Calu3 (cell line): ENCODE data around the gene ERGIC1. TPM values are rescaled to one million over a fixed set of nuclear protein-coding genes. Genes with fewer than 3 reads are reported as not detected.

Experiments used
- BruUV-seq: library from RNA; stranded (reverse); fragments of 400-500 nt; replicated peaks from 2 replicates; lab custom pipeline; 2021; lab: Mats Ljungman, UMichigan
- CTCF ChIA-PET: fragments of 300-600 bp; sonication (Branson Sonifier 250); formaldehyde crosslinking; loops from one replicate; lab custom pipeline; 2022; ENCODE audit warnings: antibody characterized with exemption; lab: Charles Lee
- DNase-seq: peaks from one replicate; pipeline ENCODE4 v3.0.0; 2022
- H3K27ac Mint-ChIP-seq: one replicate; pipeline ENCODE4 v1.8.0; 2022; ENCODE audit warnings: mixed read lengths; ENCODE audit not compliant: unreplicated experiment
- H3K27me3 Mint-ChIP-seq: one replicate; pipeline ENCODE4 v1.8.0; 2022; ENCODE audit warnings: mixed read lengths; ENCODE audit not compliant: unreplicated experiment
- H3K36me3 Mint-ChIP-seq: one replicate; pipeline ENCODE4 v1.8.0; 2022; ENCODE audit warnings: mild to moderate bottlenecking, moderate library complexity, mixed read lengths; ENCODE audit not compliant: insufficient read depth, unreplicated experiment
- H3K4me1 Mint-ChIP-seq: one replicate; pipeline ENCODE4 v1.8.0; 2022; ENCODE audit warnings: mild to moderate bottlenecking, low read depth, mixed read lengths; ENCODE audit not compliant: unreplicated experiment
- H3K4me3 Mint-ChIP-seq: one replicate; pipeline ENCODE4 v1.8.0; 2022; ENCODE audit warnings: mild to moderate bottlenecking, low read depth, moderate library complexity, mixed read lengths; ENCODE audit not compliant: unreplicated experiment
- H3K9me3 Mint-ChIP-seq: one replicate; pipeline ENCODE4 v1.8.0; 2022; ENCODE audit warnings: low read depth, mixed read lengths; ENCODE audit not compliant: unreplicated experiment
- intact Hi-C: fragments of 100-400 bp; cut with micrococcal nuclease; formaldehyde crosslinking; loops from one replicate; pipeline ENCODE4 v1.10.0; 2022; ENCODE audit not compliant: unreplicated experiment
- total RNA-seq: library from RNA; stranded (reverse); gene quantifications from 2 replicates; pipeline ENCODE4 v1.2.3, GENCODE V29; 2022
- TF ChIP-seq, protein P1 (sequence below): fragments of 200-600 bp; IDR thresholded peaks from one replicate; pipeline ENCODE4 v1.8.0; 2022; ENCODE audit warnings: antibody characterized with exemption; ENCODE audit not compliant: unreplicated experiment

The ERGIC1 gene
- total RNA-seq, 1 experiment from 2014 or later = 235 TPM

DNA sequence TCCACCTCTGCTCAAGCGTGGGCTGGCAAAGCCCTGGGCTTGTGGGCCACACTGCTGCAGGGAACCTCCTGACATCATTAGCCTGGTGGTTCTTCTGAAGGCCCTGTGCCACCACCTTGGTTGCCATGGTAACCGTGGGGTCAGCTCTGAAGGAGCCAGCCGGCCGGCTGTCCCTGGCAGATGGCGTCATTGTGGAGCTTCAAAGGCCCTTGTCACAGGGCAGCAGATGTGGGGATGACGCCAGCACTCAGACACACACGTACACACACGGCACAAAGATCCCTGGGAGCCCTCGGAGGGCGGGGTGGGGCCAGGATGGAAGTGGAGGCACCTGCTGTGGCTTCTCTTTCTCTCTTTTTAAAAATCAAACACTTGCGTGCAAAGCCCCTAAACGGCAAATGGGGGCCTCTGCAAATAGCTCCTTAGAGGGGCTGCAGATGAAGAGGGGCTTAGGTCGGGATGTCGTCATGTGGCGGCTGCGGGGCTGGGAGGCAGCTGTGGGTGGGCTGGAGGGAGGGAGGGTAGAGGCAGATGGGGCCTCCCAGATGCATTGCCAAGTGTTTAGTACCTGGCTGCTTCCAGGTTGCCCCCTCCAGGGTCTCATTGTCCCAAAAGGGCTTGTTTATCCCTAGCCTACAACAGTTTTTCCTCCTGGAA is 105.7 kb downstream of the ERGIC1 start:
- H3K9me3 Mint-ChIP-seq = no peaks in the 10 kb centered on the region
- no peak for DNase-seq
- no TSS peak for BruUV-seq
- H3K27ac Mint-ChIP-seq = no peak overlapping the region
- H3K4me3 Mint-ChIP-seq = no peak overlapping the region
- intact Hi-C loops = loop anchor here (10.0 kb wide), 1 partner anchor 475 kb away; no protein-coding TSS in a partner anchor
- CTCF ChIA-PET = interaction anchor here (0.6 to 1.6 kb wide), 4 partner anchors 206 to 233 kb away, joined by 3 to 12 read pairs (median 6); no protein-coding TSS in a partner anchor
- peaks cover 36% of the 10 kb centered on the region for H3K36me3 Mint-ChIP-seq
- no peaks in the 10 kb centered on the region for H3K4me1 Mint-ChIP-seq
- H3K27me3 Mint-ChIP-seq = no peaks in the 10 kb centered on the region
- TF ChIP-seq, protein P1, sequence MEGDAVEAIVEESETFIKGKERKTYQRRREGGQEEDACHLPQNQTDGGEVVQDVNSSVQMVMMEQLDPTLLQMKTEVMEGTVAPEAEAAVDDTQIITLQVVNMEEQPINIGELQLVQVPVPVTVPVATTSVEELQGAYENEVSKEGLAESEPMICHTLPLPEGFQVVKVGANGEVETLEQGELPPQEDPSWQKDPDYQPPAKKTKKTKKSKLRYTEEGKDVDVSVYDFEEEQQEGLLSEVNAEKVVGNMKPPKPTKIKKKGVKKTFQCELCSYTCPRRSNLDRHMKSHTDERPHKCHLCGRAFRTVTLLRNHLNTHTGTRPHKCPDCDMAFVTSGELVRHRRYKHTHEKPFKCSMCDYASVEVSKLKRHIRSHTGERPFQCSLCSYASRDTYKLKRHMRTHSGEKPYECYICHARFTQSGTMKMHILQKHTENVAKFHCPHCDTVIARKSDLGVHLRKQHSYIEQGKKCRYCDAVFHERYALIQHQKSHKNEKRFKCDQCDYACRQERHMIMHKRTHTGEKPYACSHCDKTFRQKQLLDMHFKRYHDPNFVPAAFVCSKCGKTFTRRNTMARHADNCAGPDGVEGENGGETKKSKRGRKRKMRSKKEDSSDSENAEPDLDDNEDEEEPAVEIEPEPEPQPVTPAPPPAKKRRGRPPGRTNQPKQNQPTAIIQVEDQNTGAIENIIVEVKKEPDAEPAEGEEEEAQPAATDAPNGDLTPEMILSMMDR = no peak

DNA sequence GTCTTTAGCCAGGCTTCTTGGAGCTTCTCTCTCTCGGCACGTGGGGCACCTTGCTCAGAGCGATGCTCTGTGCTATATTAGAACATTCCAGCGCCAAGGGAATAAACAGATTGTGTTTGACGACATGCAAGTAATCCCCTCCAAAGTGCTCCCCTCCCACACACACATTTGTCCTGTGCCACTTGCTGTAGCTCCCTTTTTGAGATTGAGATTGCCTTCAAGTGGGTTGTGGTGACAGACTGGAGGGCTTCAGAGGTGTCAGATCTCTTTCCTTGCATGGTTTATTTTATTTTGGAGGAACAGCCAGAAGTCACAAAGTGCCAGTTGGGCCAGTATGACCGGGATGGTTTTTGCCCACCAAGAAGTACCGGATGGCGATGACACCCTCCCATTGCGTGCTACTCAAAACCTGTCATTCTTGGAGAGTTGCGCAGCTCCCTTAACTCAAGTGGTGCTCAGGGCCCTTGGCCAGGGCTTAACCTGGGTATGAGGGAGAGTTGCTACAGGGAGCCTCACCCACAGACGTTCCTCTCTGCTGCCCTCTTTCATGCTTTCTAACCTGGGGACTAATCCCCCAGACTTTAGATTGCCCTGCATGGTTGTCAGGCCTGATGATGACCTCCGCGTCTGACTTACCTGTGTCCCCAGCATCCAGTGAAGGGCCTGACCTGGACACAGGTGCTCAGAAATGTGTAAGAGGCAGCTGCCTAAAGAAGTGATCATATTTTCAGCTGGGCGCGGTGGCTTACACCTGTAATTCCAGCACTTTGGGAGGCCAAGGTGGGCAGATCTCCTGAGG is 106.4 kb downstream of the ERGIC1 start:
- Mint-ChIP-seq H3K27me3 (no peaks in the 10 kb centered on the region), H3K9me3 (no peaks in the 10 kb centered on the region), H3K27ac (no peak overlapping the region), H3K4me3 (no peak overlapping the region), H3K36me3 (peaks cover 38% of the 10 kb centered on the region), H3K4me1 (no peaks in the 10 kb centered on the region)
- CTCF ChIA-PET = interaction anchor here (0.7 to 1.1 kb wide), 3 partner anchors 23 to 217 kb away, joined by 3 to 4 read pairs (median 3); no protein-coding TSS in a partner anchor
- TF ChIP-seq, protein P1 = no peak
- no peak for DNase-seq
- intact Hi-C loops = no loop called here
- no TSS peak for BruUV-seq

DNA sequence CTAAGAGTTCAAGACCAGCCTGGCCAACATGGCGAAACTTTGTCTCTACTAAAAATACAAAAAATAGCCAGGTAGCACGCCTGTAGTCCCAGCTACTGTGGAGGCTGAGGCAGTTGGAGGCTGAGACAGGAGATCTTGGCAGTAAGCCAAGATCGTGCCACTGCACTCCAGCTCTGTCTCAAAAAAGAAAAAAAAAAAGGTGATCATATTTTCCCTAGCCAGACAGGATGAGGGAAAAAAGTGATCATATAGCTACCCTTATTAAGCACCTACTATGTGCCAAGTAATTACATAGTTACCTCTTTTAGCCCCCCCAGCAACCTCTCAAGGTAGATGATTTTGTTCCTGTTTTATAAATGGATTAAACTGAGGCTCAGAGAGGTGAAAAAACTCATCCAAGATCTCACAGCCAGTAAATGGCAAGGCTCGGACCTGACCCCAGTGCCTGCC is 107.0 kb downstream of the ERGIC1 start:
- Mint-ChIP-seq H3K4me3 (no peak overlapping the region), H3K27me3 (no peaks in the 10 kb centered on the region), H3K36me3 (peaks cover 42% of the 10 kb centered on the region), H3K4me1 (no peaks in the 10 kb centered on the region), H3K9me3 (no peaks in the 10 kb centered on the region), H3K27ac (no peak overlapping the region)
- CTCF ChIA-PET = interaction anchor here (0.7 to 1.1 kb wide), 3 partner anchors 22 to 218 kb away, joined by 3 to 4 read pairs (median 3); no protein-coding TSS in a partner anchor
- intact Hi-C loops = no loop called here
- TF ChIP-seq, protein P1 = no peak
- BruUV-seq = no TSS peak
- no peak for DNase-seq

DNA sequence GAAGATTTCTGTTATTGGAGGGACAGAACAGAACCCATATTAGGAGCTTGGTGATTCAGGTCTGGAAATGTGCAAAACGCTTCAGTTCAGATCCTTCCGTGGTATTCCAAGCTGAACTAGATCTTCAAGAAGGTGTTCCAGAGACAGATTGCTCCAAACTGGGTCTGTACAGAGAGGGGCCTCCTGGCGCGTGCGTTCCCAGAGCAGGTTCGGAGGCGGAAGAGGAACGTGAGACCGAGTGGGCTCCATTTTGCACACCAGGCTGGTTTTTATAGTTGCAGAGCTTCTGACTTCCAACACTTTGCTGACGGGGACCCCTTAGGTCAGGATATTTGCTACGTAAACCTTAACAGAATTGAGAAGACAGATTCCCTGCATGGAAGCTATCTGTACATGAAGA is 108.5 kb downstream of the ERGIC1 start:
- CTCF ChIA-PET = no interaction called here
- H3K36me3 Mint-ChIP-seq = peaks cover 36% of the 10 kb centered on the region
- no peaks in the 10 kb centered on the region for H3K9me3 Mint-ChIP-seq
- BruUV-seq = no TSS peak
- H3K4me3 Mint-ChIP-seq = no peak overlapping the region
- TF ChIP-seq, protein P1 = no peak
- intact Hi-C loops = no loop called here
- H3K27me3 Mint-ChIP-seq = no peaks in the 10 kb centered on the region
- H3K27ac Mint-ChIP-seq = no peak overlapping the region
- no peak for DNase-seq
- H3K4me1 Mint-ChIP-seq = no peaks in the 10 kb centered on the region
